Colonic mucosa (tissue), 4 donors: ENCODE results near the gene ARMH3. TPM values are rescaled to one million over a fixed set of nuclear protein-coding genes. Genes with fewer than 3 reads are reported as not detected.
A peak's percentile ranks its signal among the peaks of the same experiment; 100 is the strongest.

Experiments used
- DNase-seq: peaks from one replicate; pipeline ENCODE4 v3.0.0-alpha.2; 2020
- H3K27ac ChIP-seq: fragments of 200-600 bp; one replicate; pipeline ENCODE4 v1.8.0; 2021
- H3K27me3 ChIP-seq: fragments of 200-600 bp; one replicate; pipeline ENCODE4 v1.8.0; 2021
- H3K36me3 ChIP-seq: fragments of 200-600 bp; one replicate; pipeline ENCODE4 v1.8.0; 2021
- H3K4me1 ChIP-seq: fragments of 200-600 bp; one replicate; pipeline ENCODE4 v1.8.0; 2021; ENCODE audit warnings: mild to moderate bottlenecking
- H3K4me3 ChIP-seq: fragments of 200-600 bp; one replicate; pipeline ENCODE4 v1.8.0; 2021
- H3K9ac ChIP-seq, 2 donors: one replicate each; pipeline ENCODE4 v1.7.0; 2013; ENCODE audit warnings: control low read depth in 2 of 2, low read depth in 2 of 2, low read length in 2 of 2
- H3K9me3 ChIP-seq: fragments of 200-600 bp; one replicate; pipeline ENCODE4 v1.8.0; 2021
- CTCF ChIP-seq: fragments of 200-600 bp; IDR thresholded peaks from one replicate; pipeline ENCODE4 v1.8.0; 2022; ENCODE audit warnings: antibody characterized with exemption, mild to moderate bottlenecking
- intact Hi-C: fragments of 100-400 bp; cut with DNase I; formaldehyde crosslinking; loops from one replicate; pipeline ENCODE4 v1.14.1; 2022
- total RNA-seq, 2 donors: library from RNA; stranded (reverse); fragmentation: NEBNext Ultra II Directional in 1 of 2; extraction: Animal tissue kit (Norgen Biotek cat#: 25700) in 1 of 2; gene quantifications; one replicate each; pipeline ENCODE4 v1.2.1, GENCODE V29; 2021
- donor health status: healthy.
- donor health status: DM: no; HTN: no; CAD: no.
- donor health status: DM: no; HTN: no; CAD: no.

The ARMH3 gene
- total RNA-seq, 2 donors from 2014 or later, result 25.1 to 31.3 TPM

DNA sequence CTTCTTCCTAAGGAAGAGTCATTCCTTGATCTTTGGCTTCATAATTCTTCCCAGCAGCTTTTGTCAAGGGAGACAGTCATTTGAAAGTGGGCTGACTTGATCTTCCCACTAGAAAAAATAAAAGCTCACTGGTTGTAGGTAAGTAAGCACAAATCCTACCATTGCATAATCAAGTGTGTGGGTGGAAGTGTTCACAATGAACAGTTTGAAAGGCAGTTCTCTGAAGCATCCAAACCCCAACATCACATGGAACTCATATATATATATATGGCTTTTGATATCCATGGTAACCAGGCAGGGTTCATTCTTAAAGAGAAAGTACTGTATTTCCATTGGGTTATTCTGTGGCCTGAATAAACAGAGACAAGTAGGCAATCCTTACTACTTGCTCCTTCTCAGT lies 51.6 kb downstream of the ARMH3 start:
- no peak overlapping the region for H3K27ac ChIP-seq
- TF ChIP-seq CTCF, result no peak
- no peak overlapping the region for H3K4me3 ChIP-seq
- no peaks in the 10 kb centered on the region for H3K9me3 ChIP-seq
- H3K9ac ChIP-seq, result no peak overlapping the region
- no peak for DNase-seq
- no peaks in the 10 kb centered on the region for H3K27me3 ChIP-seq
- intact Hi-C loops, result no loop called here
- no peaks in the 10 kb centered on the region for H3K4me1 ChIP-seq
- no peaks in the 10 kb centered on the region for H3K36me3 ChIP-seq

DNA sequence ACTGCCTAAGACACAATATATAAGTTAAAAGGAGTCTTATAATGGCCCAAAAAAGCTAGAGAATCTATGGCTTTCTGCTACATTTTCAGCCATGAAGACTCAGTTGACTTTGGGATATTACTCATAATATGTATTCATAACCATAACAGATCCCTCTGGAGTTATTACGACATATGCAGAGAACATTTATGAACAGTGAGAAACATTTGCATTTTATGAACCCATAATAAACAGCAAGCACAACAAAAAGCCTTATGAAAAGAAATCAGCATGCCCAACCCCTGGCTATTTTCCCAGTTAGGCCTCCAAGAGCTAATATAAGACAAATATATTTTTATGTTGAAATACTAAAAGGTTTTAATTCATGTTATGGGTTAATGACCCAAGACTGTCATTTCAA lies 52.4 kb downstream of the ARMH3 start:
- Histone ChIP-seq H3K9ac (no peak overlapping the region), H3K27ac (no peak overlapping the region), H3K4me1 (no peaks in the 10 kb centered on the region), H3K4me3 (no peak overlapping the region), H3K36me3 (no peaks in the 10 kb centered on the region), H3K9me3 (no peaks in the 10 kb centered on the region), H3K27me3 (no peaks in the 10 kb centered on the region)
- TF ChIP-seq CTCF, result no peak
- DNase-seq, result no peak
- intact Hi-C loops, result no loop called here

GRCh38 chr10:102001435-102002068 lies 54.4 kb downstream of the ARMH3 start:
- Histone ChIP-seq H3K9ac (no peak overlapping the region), H3K27ac (no peak overlapping the region), H3K4me1 (no peaks in the 10 kb centered on the region), H3K9me3 (no peaks in the 10 kb centered on the region), H3K36me3 (no peaks in the 10 kb centered on the region), H3K27me3 (no peaks in the 10 kb centered on the region), H3K4me3 (no peak overlapping the region)
- TF ChIP-seq CTCF, result no peak
- no peak for DNase-seq
- intact Hi-C loops, result no loop called here

- H3K9ac ChIP-seq, result no peak overlapping the region
- no peaks in the 10 kb centered on the region for H3K27me3 ChIP-seq
- intact Hi-C loops, result no loop called here
- DNase-seq, result no peak
- no peak overlapping the region for H3K27ac ChIP-seq
- H3K9me3 ChIP-seq, result no peaks in the 10 kb centered on the region
- H3K36me3 ChIP-seq, result no peaks in the 10 kb centered on the region
- no peak for TF ChIP-seq CTCF
- H3K4me3 ChIP-seq, result no peak overlapping the region
- no peaks in the 10 kb centered on the region for H3K4me1 ChIP-seq
Measured at GRCh38 chr10:101997803-101998202, 58.2 kb downstream of the ARMH3 start.

DNA sequence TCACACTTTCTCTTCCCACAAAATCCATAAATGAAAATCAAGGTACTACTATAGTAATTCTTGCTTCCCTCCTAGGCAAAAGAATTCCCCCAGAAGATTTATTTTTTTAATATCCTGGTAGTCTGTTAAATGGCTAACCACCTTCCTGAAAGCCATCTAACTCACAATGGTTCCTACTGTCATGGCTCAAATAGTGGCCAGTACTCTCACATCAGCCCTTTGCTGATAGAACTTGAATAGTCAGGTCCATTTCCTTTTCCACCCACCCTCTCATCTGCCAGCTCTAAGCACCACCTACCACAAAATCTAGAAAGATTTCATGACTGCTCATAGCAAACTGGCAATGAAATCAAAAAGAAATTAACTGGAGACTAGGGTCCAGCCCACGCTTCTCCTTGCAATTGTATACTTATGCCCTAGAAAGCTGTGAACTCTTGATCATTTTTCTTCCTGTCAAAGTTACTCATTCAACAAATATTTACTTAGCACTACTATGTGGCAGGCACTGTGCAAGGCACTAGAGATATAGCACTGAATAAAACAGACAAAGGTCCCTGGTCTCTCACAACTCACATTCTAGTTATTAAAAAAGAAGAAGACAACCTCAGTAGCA lies 60.4 kb downstream of the ARMH3 start:
- intact Hi-C loops, result no loop called here
- Histone ChIP-seq H3K27me3 (no peaks in the 10 kb centered on the region), H3K4me3 (no peak overlapping the region), H3K36me3 (no peaks in the 10 kb centered on the region), H3K4me1 (no peaks in the 10 kb centered on the region), H3K27ac (peak overlapping the region; percentile 46), H3K9me3 (no peaks in the 10 kb centered on the region), H3K9ac (no peak overlapping the region)
- no peak for DNase-seq
- no peak for TF ChIP-seq CTCF
